GM20000 (cell line): ENCODE measurements around the gene ACSM5.
"Not testable (repeated sequence)": the region's sequence is repeated elsewhere in the genome, so short reads cannot be mapped to it uniquely, and the experiment has no call there.

Source experiments
- DNase-seq: peaks from one replicate; pipeline ENCODE4 v3.0.0; 2012; ENCODE audit warnings: low spot score
- CTCF ChIP-seq: IDR thresholded peaks from 2 replicates; pipeline ENCODE4 v1.5.1; 2012; ENCODE audit warnings: mild to moderate bottlenecking, control low read depth; ENCODE audit errors: extremely low read depth, missing control alignments

The ACSM5 gene

GRCh38 chr16:20424129-20424866 lies 15.0 kb downstream of the ACSM5 start:
- no peak for DNase-seq
- no peak for TF ChIP-seq CTCF

GRCh38 chr16:20427401-20427797 lies 18.1 kb downstream of the ACSM5 start:
- not testable (repeated sequence) for DNase-seq

- DNase-seq: not testable (repeated sequence)
Measured at GRCh38 chr16:20429499-20429898, 20.2 kb downstream of the ACSM5 start.

- not testable (repeated sequence) for DNase-seq
Measured at GRCh38 chr16:20430480-20430879, 21.1 kb downstream of the ACSM5 start.

- TF ChIP-seq CTCF: no peak
Measured at GRCh38 chr16:20430948-20431347, 21.6 kb downstream of the ACSM5 start.

GRCh38 chr16:20438950-20439349 lies 29.6 kb downstream of the ACSM5 start:
- not testable (repeated sequence) for DNase-seq

More at GRCh38 chr16:20430948-20431347, 21.6 kb downstream of the ACSM5 start:
- DNase-seq: no peak

- DNase-seq: not testable (repeated sequence)
Measured at GRCh38 chr16:20439820-20440231, 30.5 kb downstream of the ACSM5 start.

GRCh38 chr16:20440731-20441130 lies 31.4 kb downstream of the ACSM5 start:
- DNase-seq: not testable (repeated sequence)

GRCh38 chr16:20441191-20441590 lies 31.9 kb downstream of the ACSM5 start:
- DNase-seq: no peak
- TF ChIP-seq CTCF: no peak

GRCh38 chr16:20441859-20442258 lies 32.5 kb downstream of the ACSM5 start:
- not testable (repeated sequence) for DNase-seq

- DNase-seq: not testable (repeated sequence)
Measured at GRCh38 chr16:20446652-20447393, 37.5 kb downstream of the ACSM5 start.

GRCh38 chr16:20451364-20451763 lies 42.0 kb downstream of the ACSM5 start, which contains the start of gene ACSM2A:
ACSM2A (plus strand) TSS chr16:20451521; CDS start chr16:20460115, 8,594 bp downstream.
- not testable (repeated sequence) for DNase-seq

GRCh38 chr16:20453633-20454032 lies 44.3 kb downstream of the ACSM5 start:
- DNase-seq: not testable (repeated sequence)

- not testable (repeated sequence) for DNase-seq
Measured at GRCh38 chr16:20459227-20459626, 49.9 kb downstream of the ACSM5 start.

GRCh38 chr16:20460313-20460712 lies 51.0 kb downstream of the ACSM5 start:
- not testable (repeated sequence) for DNase-seq

- not testable (repeated sequence) for DNase-seq
Measured at GRCh38 chr16:20468954-20469353, 59.6 kb downstream of the ACSM5 start.

GRCh38 chr16:20469930-20470329 lies 60.6 kb downstream of the ACSM5 start:
- DNase-seq: not testable (repeated sequence)

- not testable (repeated sequence) for DNase-seq
Measured at GRCh38 chr16:20470732-20471131, 61.4 kb downstream of the ACSM5 start.
